KMS-11 (cell line): ENCODE measurements around the gene RPN1.

Experiments
- H2AFZ ChIP-seq: fragments of 200-600 bp; sonication (generic); 2 replicates; pipeline ENCODE4 v1.6.1; 2016; ENCODE audit warnings: antibody characterized with exemption, mixed run types, low read depth
- H3K27ac ChIP-seq: fragments of 200-600 bp; sonication (generic); 2 replicates; pipeline ENCODE4 v1.6.1; 2016; ENCODE audit warnings: mild to moderate bottlenecking, mixed run types
- H3K27me3 ChIP-seq: fragments of 200-600 bp; sonication (generic); 2 replicates; pipeline ENCODE4 v1.6.1; 2017; ENCODE audit warnings: mild to moderate bottlenecking, low read depth, mixed run types, moderate library complexity; ENCODE audit not compliant: insufficient read depth
- H3K36me3 ChIP-seq: fragments of 200-600 bp; sonication (generic); 2 replicates; pipeline ENCODE4 v1.6.1; 2017; ENCODE audit warnings: mild to moderate bottlenecking, mixed run types; ENCODE audit not compliant: insufficient read depth
- H3K4me1 ChIP-seq: fragments of 200-600 bp; sonication (generic); 2 replicates; pipeline ENCODE4 v1.6.1; 2016; ENCODE audit warnings: mild to moderate bottlenecking, low read depth, mixed run types; ENCODE audit not compliant: poor library complexity, severe bottlenecking
- H3K4me2 ChIP-seq: fragments of 200-600 bp; sonication (generic); 2 replicates; pipeline ENCODE4 v1.7.0; 2016; ENCODE audit warnings: mild to moderate bottlenecking, mixed run types
- H3K4me3 ChIP-seq: fragments of 200-600 bp; sonication (generic); IDR thresholded peaks from 2 replicates; pipeline ENCODE4 v1.6.1; 2017; ENCODE audit warnings: low read depth, low read length, mixed read lengths; ENCODE audit not compliant: insufficient read depth
- H3K79me2 ChIP-seq: fragments of 200-600 bp; sonication (generic); 2 replicates; pipeline ENCODE4 v1.6.1; 2016; ENCODE audit warnings: low read depth, mixed run types; ENCODE audit not compliant: insufficient read depth
- H3K9ac ChIP-seq: fragments of 200-600 bp; sonication (generic); 2 replicates; pipeline ENCODE4 v1.6.1; 2016; ENCODE audit warnings: mild to moderate bottlenecking, mixed run types
- H4K20me1 ChIP-seq: fragments of 200-600 bp; sonication (generic); 2 replicates; pipeline ENCODE4 v1.6.1; 2016; ENCODE audit warnings: mild to moderate bottlenecking, mixed run types; ENCODE audit not compliant: insufficient read depth
- TF ChIP-seq, protein P1 (sequence below): fragments of 200-600 bp; sonication (generic); conservative IDR thresholded peaks from 2 replicates; pipeline ENCODE4 v1.6.1; 2017; ENCODE audit warnings: low read depth, mild to moderate bottlenecking, antibody characterized with exemption, low read length, moderate library complexity, mixed read lengths

The RPN1 gene

DNA sequence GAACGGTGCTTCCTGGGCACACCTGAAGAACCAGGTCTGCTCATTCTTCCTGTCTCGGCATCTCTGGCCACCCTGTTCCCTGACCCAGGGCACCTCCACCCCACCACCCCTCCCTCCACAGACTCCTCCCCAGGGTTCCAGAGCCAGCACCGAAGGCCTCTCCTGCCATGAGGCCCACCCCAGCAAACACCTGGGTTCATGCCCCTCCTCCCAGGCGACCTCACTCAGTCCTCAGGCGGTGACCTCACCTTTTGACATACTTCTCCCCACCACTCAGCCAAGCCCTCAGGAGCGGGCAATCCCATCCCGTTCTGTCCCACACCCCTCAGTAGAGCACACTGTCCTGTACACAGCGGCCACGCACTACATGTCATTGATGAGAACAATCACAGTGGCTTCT is 72.3 kb downstream of the RPN1 start:
- Histone ChIP-seq H3K4me2 (no peak overlapping the region), H3K27ac (no peak overlapping the region), H3K4me3 (no peak overlapping the region), H3K36me3 (no peaks in the 10 kb centered on the region), H3K79me2 (no peaks in the 10 kb centered on the region), H3K4me1 (no peaks in the 10 kb centered on the region), H3K9ac (no peak overlapping the region), H4K20me1 (no peaks in the 10 kb centered on the region), H2AFZ (no peak overlapping the region), H3K27me3 (no peaks in the 10 kb centered on the region; the same call in 1 of the 2 replicates)
- TF ChIP-seq, protein P1, sequence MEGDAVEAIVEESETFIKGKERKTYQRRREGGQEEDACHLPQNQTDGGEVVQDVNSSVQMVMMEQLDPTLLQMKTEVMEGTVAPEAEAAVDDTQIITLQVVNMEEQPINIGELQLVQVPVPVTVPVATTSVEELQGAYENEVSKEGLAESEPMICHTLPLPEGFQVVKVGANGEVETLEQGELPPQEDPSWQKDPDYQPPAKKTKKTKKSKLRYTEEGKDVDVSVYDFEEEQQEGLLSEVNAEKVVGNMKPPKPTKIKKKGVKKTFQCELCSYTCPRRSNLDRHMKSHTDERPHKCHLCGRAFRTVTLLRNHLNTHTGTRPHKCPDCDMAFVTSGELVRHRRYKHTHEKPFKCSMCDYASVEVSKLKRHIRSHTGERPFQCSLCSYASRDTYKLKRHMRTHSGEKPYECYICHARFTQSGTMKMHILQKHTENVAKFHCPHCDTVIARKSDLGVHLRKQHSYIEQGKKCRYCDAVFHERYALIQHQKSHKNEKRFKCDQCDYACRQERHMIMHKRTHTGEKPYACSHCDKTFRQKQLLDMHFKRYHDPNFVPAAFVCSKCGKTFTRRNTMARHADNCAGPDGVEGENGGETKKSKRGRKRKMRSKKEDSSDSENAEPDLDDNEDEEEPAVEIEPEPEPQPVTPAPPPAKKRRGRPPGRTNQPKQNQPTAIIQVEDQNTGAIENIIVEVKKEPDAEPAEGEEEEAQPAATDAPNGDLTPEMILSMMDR: no peak

DNA sequence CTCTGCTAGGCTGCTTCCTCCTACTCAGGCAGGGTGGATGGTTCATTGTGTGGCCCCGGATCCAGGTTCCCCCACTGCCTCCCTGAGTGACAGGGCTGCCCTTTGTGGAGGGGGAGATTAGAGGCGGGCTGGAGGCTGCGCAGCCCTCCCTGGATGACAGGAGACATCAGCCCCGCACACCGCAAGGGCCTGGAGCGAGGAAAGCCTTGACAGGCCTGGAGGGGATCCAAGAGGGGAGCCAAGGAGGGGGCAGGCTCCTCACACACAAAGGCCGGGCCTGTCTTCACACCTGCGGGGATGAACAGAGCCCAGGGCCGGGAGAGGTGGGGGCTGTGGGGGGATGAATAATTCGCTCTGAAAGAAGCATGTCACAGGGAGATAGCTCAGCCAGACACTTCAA is 72.9 kb downstream of the RPN1 start:
- Histone ChIP-seq H3K79me2 (no peaks in the 10 kb centered on the region), H4K20me1 (no peaks in the 10 kb centered on the region), H3K27me3 (no peaks in the 10 kb centered on the region; the same call in 1 of the 2 replicates), H3K4me1 (no peaks in the 10 kb centered on the region), H3K4me3 (no peak overlapping the region), H3K27ac (no peak overlapping the region), H3K9ac (no peak overlapping the region), H2AFZ (no peak overlapping the region), H3K4me2 (no peak overlapping the region), H3K36me3 (no peaks in the 10 kb centered on the region)
- TF ChIP-seq, protein P1: no peak

DNA sequence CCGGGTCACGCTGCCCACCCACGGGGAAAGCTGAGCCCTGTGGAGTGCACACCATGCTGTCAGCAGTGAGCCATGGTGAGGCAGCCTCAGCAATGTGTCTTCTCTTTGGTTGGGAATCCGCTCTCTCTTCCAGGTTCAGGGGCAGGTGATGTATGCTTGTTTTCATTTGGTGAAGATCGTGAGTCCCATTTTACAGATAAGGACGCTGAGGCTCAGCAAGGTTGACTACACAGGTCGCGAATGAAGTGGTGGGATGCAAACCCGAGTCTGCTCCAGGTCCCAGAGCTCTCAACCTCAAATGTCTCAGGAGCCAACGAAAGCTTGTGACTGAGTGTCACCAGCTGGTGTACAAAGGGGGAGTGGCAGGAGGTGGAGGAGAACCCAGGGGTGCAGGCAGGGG is 74.3 kb downstream of the RPN1 start:
- Histone ChIP-seq H3K4me1 (no peaks in the 10 kb centered on the region), H3K4me2 (no peak overlapping the region), H4K20me1 (no peaks in the 10 kb centered on the region), H3K4me3 (no peak overlapping the region), H3K36me3 (no peaks in the 10 kb centered on the region), H2AFZ (no peak overlapping the region), H3K79me2 (no peaks in the 10 kb centered on the region), H3K27me3 (no peaks in the 10 kb centered on the region; the same call in 1 of the 2 replicates), H3K9ac (no peak overlapping the region), H3K27ac (no peak overlapping the region)
- TF ChIP-seq, protein P1: no peak

DNA sequence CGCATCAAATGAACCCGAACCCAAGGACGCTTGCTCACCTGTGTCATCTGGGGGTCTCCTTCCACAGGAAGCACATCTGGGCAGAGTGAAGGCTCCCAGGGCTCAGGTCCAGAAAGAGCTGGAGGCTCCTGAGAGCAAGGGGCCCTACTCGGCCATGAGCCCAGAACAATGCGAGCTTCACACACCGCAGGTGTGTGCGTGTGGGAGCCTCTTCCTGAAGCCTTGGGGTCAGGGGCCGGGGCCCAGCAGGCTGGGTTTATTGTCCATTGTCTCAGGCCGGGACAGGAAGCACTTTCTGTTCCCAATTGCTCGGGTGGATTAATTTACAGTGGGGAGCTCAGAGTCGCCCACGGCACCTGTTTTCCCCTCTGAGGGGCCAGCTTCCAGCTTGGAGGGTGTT is 74.8 kb downstream of the RPN1 start:
- Histone ChIP-seq H3K4me3 (no peak overlapping the region), H3K9ac (no peak overlapping the region), H3K4me1 (no peaks in the 10 kb centered on the region), H3K27ac (no peak overlapping the region), H3K79me2 (no peaks in the 10 kb centered on the region), H3K27me3 (no peaks in the 10 kb centered on the region; the same call in 1 of the 2 replicates), H2AFZ (no peak overlapping the region), H3K36me3 (no peaks in the 10 kb centered on the region), H4K20me1 (no peaks in the 10 kb centered on the region), H3K4me2 (no peak overlapping the region)
- TF ChIP-seq, protein P1: no peak

DNA sequence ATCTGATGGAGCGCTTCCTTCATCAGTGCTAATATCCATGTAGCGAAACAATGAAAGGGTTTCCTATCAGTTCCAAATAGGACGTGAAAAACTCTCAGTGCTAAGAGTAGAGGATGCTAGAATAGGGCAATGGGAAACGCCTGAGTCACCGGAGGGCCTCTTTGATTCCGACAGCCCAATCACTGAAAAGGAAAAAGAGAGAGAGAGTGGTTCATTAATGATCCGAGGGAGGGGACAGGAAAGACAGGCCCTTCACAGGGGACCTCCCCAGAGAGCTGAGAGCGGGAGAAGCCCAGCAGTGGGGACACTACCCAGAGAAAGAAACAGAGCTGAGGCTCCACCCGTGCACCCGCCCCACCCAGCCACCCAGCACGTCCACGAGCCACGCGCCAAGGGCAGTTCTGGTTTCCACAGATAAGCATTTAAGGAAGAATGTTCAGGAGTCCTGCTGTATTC is 76.9 kb downstream of the RPN1 start:
- Histone ChIP-seq H3K79me2 (no peaks in the 10 kb centered on the region), H3K36me3 (no peaks in the 10 kb centered on the region), H2AFZ (no peak overlapping the region), H3K27ac (no peak overlapping the region), H3K27me3 (no peaks in the 10 kb centered on the region; the same call in 1 of the 2 replicates), H3K9ac (no peak overlapping the region), H3K4me2 (no peak overlapping the region), H3K4me1 (no peaks in the 10 kb centered on the region), H3K4me3 (no peak overlapping the region), H4K20me1 (no peaks in the 10 kb centered on the region)
- TF ChIP-seq, protein P1: no peak
